ENCODE measurements around the gene TMEM240.
"Not testable (repeated sequence)": the region's sequence is repeated elsewhere in the genome, so short reads cannot be mapped to it uniquely, and the experiment has no call there.

Gene TMEM240

GRCh38 chr1:1505366-1505798 is 35.0 kb downstream of the TMEM240 start:
- in situ Hi-C loops (cut with MboI; ENCODE audit: low sequenced_read_pairs) = not testable (repeated sequence)

- in situ Hi-C loops (cut with MboI; ENCODE audit: low sequenced_read_pairs) = not testable (repeated sequence)
These were observed 35.6 kb downstream of the TMEM240 start for GRCh38 chr1:1504777-1505365.

DNA sequence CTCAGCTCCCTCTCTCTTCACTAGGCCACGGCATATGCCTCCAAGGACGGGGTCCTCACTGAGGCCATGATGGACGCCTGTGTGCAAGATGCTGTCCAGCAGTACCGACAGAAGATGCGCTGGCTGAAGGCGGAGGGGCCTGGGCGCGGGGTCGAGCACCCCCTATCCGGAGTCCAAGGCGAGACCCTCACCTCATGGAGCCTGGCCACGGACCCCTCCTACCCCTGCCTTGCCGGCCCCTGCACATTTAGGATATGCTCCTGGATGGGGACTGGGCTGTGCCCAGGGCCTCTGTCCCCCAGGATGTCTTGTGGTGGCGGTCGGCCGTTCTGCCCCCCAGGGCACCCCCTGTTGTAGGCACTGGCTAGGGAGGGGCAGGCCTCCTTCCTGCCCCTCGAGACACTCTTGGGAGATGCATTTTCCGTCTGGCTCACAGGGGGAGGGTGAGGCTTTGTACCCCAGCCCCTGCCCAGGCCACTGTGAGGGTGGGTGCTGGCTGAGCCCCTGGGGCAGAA is 44.9 kb downstream of the TMEM240 start:
- in situ Hi-C loops (cut with MboI; ENCODE audit: low sequenced_read_pairs) = not testable (repeated sequence)

GRCh38 chr1:1494311-1494710 is 46.1 kb downstream of the TMEM240 start:
- in situ Hi-C loops (cut with MboI; ENCODE audit: low sequenced_read_pairs) = not testable (repeated sequence)

DNA sequence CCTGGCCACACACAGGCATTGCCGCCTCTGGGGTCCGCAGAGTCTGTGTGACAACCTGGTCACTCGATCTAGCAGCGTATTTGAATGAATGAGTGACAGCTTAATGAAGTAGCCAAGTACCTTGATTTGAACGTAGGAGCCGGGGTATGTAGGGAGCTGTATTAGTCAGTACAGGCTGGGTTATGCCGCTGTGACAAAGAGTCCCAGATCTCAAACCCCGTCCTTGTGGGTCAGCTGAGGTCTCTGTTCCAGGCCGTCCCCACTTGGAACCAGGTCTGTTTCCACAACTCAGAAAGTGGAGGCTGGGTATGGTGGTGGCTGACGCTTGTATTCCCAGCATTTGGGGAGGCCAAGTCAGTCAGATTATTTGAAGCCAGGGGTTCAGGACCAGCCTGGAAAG is 48.8 kb downstream of the TMEM240 start:
- in situ Hi-C loops (cut with MboI; ENCODE audit: low sequenced_read_pairs) = no loop called here

DNA sequence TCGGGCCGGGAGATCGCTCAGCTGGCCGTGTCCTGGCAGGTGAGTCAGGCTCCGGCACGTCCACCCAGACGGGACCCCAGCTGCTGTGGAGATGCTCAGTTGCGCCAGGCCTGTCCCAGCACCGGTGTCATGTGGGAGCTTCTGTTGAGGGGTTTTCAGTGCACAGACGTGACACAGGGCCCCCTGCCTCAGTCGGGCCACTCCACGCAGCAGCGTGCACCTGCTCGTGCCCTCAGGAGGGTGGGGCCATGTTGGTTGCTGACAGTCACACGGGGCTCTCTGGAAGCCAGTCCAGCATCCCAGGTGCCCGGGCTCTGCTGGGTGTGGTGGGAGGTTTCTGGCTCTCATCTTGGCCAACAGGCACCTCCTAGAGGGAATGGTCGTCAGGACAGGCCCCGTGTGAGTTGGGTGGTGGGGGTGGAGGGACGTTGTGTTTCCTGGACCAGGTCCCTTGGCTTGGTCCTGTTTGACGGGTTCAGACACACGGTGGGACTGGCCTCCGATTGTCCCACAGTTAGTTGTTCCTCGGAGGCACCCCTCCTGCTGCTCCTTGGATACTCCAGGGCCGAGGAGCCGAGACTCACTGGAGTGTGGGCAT is 49.7 kb downstream of the TMEM240 start:
- in situ Hi-C loops (cut with MboI; ENCODE audit: low sequenced_read_pairs) = no loop called here

DNA sequence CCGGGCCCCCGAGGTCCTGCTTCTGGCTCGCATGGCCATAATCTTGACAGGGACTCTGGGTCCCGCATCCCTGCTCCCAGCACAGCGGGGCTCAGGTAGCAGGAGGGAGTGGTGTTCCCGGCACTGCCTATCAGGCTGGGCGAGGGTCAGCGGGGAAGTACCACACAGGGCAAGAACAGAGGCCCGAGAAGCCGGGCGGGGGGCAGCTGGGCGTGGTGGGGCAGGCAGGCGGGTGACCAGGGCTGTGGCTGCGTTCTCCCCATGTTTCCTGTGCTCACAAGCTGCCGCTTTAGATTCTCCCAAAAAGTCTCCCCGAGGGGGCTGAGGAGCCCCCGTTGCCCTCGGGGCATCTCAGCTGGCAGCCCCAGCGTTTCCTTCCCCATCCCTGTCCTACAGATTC is 50.6 kb downstream of the TMEM240 start:
- in situ Hi-C loops (cut with MboI; ENCODE audit: low sequenced_read_pairs) = no loop called here

DNA sequence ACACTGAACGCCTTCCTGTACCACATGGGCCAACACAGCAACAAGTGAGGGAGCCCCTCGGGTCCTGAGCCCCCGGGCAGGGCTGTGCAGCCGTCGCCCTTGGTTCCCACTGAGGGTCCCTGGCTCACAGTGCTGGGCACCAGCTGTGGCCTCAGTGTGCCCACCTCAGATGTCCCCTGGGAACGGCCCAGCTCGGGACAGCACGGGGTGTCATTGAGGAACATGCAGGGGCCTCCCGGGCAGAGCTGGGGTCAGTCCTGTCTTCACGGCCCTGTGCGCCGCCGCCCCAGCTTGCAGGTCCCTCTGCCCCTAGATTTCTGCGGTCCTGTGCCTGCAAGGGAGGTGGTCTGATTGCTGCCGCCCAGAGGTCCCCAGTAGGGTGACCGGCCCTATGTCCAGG is 51.2 kb downstream of the TMEM240 start:
- in situ Hi-C loops (cut with MboI; ENCODE audit: low sequenced_read_pairs) = no loop called here

DNA sequence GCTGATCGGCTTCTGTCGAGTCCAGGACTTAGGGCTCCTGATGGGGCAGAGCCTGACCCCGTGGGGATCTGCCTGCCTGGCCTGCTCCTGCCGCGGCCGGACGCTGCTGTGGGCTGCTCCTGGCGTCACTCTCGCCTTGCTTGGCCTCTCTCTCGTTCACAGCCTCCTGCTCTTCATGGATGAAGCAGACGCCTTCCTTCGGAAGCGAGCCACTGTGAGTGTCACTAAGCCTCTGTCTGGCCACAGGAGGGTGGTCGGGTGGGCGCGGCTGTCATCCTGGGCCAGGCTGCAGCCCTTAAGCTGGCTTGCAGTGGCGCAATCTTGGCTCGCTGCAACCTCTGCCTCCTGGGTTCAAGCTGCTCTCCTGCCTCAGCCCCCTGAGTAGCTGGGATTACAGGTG is 52.7 kb downstream of the TMEM240 start:
- in situ Hi-C loops (cut with MboI; ENCODE audit: low sequenced_read_pairs) = no loop called here

DNA sequence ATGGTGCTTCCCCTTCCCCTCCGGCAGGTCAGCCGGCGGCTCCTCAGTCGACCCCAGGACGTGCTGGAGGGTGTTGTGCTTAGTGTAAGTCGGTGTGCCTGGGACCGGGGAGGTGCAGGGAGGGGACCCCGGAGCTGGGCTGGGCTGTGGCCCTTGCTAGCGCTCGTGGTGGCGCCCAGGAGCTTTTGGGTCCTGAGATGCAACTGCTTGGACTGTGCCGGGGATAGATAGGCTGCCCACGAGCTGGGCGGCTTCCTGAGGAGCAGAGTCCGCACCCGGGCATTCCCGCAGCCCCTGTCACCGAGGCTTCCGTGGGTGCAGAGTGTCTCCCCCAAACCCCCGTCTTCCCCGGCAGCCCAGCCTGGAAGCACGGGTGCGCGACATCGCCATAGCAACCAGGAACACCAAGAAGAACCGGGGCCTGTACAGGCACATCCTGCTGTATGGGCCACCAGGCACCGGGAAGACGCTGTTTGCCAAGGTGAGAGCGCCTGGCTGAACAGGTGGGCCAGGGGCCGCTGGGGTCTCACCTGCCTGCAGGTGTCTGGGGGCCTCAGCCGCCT is 54.6 kb downstream of the TMEM240 start:
- in situ Hi-C loops (cut with MboI; ENCODE audit: low sequenced_read_pairs) = not testable (repeated sequence)

DNA sequence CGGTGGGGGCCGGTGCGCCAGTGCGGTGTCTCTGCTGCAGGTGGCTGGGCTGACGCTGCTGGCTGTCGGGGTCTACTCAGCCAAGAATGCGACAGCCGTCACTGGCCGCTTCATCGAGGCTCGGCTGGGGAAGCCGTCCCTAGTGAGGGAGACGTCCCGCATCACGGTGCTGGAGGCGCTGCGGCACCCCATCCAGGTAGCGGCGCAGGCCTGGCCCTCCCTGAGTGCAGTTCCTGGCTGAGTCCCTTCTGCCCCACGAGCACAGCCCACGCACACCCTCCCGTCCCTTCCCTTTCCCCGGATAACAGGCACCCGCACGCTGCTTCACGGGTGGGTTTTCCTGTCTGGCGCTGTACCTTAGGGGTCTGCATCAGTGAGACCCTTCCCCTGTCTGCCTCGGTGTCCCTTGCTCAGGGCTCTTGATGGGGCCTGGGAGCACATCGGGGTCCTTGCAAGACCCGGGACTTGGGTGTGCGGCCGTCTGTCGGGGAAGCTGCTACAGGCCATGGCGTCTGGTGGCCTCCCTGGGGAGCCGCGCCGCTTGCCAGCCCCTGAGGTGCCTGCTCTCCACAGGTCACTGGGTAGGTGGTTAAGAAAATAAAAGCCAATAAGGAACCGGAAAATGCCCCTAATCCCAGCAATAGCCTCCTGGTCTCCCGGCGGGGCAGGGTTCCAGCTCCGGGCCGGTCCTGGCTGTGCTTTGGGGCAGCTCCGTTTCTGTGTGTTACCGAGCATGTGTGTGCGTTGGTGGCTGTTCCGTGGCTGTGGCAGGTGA is 55.3 kb downstream of the TMEM240 start:
- in situ Hi-C loops (cut with MboI; ENCODE audit: low sequenced_read_pairs) = not testable (repeated sequence)
